GM19238 (cell line): ENCODE results near the gene ATXN2.
"Not testable (repeated sequence)": the region's sequence is repeated elsewhere in the genome, so short reads cannot be mapped to it uniquely, and the experiment has no call there.

Source experiments
- DNase-seq: peaks from one replicate; pipeline ENCODE4 v3.0.0; 2011; ENCODE audit warnings: low spot score; ENCODE audit not compliant: insufficient read length

The ATXN2 gene

DNA sequence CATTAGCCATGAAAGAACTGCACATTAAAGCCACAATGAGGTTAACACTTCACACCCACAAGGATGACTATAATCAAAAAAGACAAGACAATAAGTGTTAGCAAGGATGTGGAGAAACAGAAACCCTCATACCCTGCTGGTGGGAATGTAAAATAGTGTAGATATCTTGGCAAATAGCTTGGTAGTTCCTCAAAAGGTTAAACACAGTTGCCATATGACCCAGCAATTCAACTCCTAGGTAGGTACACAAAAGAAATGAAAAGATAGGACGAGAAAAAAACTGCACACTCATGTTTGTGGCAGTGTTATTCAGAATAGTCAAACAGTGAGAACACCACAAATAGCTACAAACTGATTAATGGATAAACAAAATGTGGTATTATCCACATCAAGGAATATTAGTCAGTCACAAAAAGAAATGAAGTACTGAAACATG, 93.5 kb downstream of the ATXN2 start:
- DNase-seq: no peak

GRCh38 chr12:111503116-111503515, 96.0 kb downstream of the ATXN2 start:
- no peak for DNase-seq

DNA sequence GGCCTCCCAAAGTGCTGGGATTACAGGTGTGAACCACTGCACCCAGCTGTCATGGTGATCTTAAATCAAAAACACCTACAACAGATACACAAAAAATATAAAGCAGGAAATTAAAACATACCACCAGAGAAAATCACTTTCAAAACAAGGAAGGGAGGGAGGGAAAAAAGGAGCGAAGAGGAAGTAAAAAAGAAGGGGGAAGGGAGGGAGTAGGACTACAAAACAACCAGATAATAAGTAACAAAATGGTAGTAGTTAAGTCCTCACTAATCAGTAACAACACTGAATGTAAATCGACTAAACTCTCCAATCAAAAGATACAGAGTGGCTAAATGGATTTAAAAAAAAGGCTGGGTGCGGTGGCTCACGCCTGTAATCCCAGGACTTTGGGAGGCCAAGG, 104.4 kb downstream of the ATXN2 start:
- DNase-seq: no peak

DNA sequence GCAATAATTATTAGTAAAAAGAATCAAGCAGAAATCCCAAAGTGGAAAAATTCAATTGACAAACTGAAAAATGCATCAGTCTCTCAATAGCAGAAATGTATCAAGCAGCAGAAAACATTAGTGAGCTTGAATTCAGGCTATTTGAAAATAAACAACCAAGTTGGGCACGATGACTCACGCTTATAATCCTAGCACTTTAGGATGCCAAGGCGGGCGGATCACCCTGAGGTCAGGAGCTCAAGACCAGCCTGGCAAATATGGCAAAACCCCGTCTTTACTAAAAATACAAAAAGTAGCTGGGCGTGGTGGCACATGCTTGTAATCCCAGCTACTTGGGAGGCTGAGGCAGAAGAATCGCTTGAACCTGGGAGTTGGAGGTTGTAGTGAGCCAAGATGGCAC, 106.1 kb downstream of the ATXN2 start:
- not testable (repeated sequence) for DNase-seq

DNA sequence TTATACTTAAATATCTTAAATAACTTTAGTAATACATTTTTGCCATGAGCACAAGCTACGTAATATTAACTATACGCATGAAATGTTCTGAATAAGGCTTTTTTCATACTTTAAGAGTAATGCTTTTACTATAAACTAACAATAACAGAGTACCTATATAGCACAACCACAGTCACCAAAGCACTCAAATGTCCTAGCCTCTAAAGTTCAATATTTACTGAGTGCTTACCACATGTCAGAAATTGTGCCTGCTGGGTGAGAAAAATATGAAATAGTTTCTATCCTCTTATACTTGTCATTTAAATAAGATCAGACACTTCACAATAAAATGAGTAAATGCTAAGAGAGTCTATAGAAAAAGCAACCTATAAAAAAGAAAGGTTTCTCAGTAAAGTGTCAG, 110.3 kb downstream of the ATXN2 start:
- DNase-seq: no peak

- no peak for DNase-seq
Measured at GRCh38 chr12:111488271-111488670, 110.8 kb downstream of the ATXN2 start.

DNA sequence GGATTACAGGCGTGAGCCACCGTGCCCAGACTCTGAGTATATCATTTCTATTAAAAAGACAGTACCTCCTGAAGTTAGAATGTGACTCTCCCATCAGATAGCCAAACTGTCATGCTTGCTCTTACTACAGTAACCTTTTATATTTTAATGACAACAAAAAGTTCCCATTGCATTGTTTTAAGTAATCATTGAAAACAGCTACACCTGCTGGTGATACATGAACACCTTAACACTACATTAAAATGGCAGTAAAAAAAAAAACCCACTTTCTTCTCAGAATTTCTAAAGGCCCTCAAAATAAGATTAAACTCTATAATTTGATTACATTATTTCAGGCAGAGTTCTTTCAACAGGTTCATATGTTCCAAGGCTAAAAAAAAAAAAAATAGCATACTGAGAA, 116.7 kb downstream of the ATXN2 start:
- no peak for DNase-seq

- no peak for DNase-seq
Measured at GRCh38 chr12:111471236-111471635, 127.9 kb downstream of the ATXN2 start.

DNA sequence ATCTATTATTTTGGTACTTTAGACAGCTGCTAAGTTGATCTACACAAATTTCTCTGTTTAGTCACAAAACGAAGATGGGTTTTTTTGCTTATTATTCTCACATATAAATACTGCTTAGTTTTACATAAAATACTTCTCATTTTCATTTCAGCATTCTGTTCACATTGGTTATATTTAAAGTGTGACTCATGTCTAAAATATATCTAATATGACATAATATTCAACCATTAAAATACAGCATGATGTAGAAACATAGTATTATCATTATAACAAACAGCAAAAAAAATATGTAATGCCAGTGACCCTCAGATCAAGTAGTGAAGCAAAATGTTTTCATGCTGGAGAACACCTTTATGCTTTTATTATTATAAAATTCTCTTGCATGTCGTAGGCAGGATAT, 129.7 kb downstream of the ATXN2 start:
- DNase-seq: no peak

- no peak for DNase-seq
Measured at GRCh38 chr12:111467857-111468241, 131.3 kb downstream of the ATXN2 start.

- DNase-seq: no peak
Measured at GRCh38 chr12:111467092-111467856, 131.8 kb downstream of the ATXN2 start.

DNA sequence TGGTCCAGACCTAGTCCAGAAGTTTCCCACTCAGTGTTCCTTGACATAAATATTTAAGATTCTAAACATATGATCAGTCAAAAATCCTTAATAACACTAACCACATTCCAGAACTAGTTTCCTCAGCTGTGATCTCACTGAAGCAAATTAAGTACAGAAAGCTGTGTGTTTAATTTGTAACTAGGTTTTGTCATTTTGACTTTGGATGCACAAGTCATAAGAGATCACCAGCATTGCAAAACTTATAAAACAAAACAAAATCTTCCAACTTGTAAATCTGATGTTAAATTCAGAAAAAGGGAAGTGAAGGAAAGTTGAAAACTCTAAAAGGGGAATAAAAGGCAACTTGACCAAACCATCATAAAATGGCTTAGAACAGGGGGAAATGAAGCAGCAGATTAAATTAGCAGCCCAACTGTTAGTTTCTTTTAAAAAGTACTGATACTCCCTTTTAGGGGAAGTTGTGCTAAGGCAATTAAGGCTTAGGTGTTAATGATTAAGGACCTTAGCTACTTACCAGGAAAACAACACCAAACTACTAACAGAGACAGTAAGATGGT, 136.8 kb downstream of the ATXN2 start:
- DNase-seq: no peak

DNA sequence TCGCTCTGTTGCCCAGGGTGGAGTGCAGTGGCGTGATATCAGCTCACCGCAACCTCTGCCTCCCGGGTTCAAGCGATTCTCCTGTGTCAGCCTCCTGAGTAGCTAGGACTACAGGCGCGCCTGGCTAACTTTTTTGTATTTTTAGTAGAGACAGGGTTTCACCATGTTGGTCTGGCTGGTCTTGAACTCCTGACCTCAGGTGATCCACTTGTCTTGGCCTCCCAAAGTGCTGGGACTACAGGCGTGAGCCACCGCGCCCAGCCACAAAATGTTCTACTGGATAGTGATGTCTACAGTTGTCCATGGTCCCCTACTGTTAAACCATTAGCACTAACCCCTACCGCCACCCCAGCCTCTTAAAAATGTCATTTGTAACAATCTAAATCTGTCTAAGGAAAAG, 139.0 kb downstream of the ATXN2 start:
- not testable (repeated sequence) for DNase-seq

GRCh38 chr12:111458546-111459172, 140.5 kb downstream of the ATXN2 start:
- DNase-seq: no peak

DNA sequence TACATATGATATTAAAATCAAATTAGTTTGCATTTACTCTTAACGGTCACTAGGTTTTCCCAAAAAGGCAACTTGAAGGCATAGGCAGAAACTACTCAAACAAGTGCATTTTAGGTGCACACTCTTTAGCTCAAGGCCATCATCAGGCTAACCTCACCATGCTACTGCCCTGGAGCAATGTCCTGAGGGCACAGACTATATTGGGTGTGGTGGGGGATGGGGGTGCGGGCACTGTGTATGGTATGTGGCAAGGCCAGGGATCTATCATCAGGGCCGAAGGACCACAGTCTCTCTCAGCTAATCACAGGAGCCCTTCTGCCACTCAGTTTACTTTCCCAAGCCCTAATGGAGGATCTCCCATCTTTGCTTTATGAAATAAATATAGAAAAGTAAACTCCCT, 141.5 kb downstream of the ATXN2 start:
- no peak for DNase-seq

DNA sequence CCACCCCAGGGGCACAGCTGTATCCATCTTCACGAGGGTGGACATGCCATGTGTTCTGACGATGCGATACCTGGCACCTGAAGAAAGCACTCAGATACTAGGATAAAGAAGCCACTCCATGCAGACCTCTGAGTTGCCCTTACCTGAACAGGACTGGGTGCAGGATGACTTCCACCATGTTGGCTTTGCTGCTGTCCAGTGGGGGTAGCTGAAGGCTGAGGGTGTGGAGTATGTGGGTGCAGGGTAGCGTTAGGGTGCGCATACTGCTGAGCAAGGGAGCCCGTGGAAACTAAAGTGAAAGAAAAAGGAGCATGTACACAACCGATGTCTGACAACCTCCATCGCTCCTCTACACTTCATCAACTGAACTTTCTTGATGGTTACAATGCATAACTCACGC, 142.0 kb downstream of the ATXN2 start:
- no peak for DNase-seq

- DNase-seq: no peak
Measured at GRCh38 chr12:111455448-111456320, 143.4 kb downstream of the ATXN2 start.

DNA sequence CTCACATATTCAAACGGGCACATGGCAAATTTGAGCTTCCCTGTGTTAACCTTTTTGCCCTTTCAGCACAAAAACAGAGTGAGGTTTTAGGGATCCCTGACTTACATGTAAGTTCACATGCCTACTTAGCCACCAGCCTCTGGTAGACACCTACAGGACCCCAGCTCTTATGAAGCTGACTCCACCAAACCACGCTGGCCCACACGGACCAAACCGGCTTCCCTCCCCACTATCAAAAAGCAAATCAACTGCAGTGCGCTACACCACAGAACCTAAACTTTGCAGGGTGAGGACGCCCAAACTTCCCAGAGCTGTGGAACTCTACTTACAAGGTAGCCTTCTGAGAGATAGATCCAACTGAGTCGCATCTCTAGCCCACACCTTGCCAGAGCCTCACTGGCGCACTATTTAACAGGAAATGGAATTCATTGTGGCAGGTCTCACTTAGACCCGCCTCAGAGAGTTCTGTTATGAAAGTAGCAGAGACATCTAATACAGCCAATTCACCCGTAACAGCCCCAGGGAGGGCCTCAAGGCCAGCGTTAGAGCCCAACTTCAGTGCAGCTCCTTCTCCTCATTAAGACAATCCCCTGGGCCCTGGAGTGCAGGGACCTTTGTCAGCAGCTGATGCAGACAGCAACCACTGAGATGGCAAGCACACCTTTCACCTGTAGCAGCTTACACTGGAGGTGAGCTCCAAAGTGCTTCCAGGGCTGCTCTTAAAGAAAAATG, 144.2 kb downstream of the ATXN2 start:
- DNase-seq: no peak

DNA sequence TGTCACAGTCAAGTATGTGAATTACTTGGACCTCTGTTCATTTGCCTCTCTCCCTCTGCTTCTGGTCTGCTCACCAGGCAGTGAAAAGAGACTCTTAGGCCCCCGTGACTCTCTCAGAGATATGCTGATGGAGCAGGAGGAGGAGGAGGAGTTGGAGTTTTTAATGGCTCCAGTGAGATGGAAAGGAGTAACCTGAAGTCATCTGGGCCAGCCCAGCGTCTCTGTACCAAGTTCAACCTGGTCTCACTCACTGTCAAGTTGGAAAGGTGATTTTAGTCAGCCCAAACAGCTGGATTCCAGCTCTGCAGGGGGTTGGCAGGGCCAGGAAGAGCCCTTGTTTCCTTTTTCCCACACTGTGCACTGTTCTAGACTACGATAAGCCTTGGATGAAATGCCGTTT, 144.8 kb downstream of the ATXN2 start:
- no peak for DNase-seq

GRCh38 chr12:111453071-111453989, 145.8 kb downstream of the ATXN2 start:
- no peak for DNase-seq
